ENCODE results near the gene IFITM10.

Gene IFITM10

GRCh38 chr11:1750840-1751530, 590 bp upstream of the IFITM10 start:
- no peak for DNase-seq

- no peak for DNase-seq
These were observed 722 bp downstream of the IFITM10 start for GRCh38 chr11:1749395-1750351.

- no peak for DNase-seq
These were observed 1.6 kb downstream of the IFITM10 start for GRCh38 chr11:1748636-1749394.

- DNase-seq, result no peak
These were observed 2.4 kb downstream of the IFITM10 start for GRCh38 chr11:1747753-1748635.

- DNase-seq, result no peak
These were observed 3.2 kb downstream of the IFITM10 start for GRCh38 chr11:1746956-1747752.

GRCh38 chr11:1746511-1746931, 3.9 kb downstream of the IFITM10 start:
- DNase-seq, result no peak

- no peak for DNase-seq
These were observed 4.6 kb downstream of the IFITM10 start for GRCh38 chr11:1745701-1746320.

GRCh38 chr11:1744891-1745700, 5.3 kb downstream of the IFITM10 start:
- DNase-seq, result no peak

- no peak for DNase-seq
These were observed 6.1 kb downstream of the IFITM10 start for GRCh38 chr11:1744137-1744886.

GRCh38 chr11:1743585-1744136, 6.7 kb downstream of the IFITM10 start:
- DNase-seq, result no peak

GRCh38 chr11:1742869-1743584, 7.4 kb downstream of the IFITM10 start:
- DNase-seq, result no peak

GRCh38 chr11:1742371-1742770, 8.0 kb downstream of the IFITM10 start:
- DNase-seq, result no peak

- DNase-seq, result no peak
These were observed 8.7 kb downstream of the IFITM10 start for GRCh38 chr11:1741741-1742140.

GRCh38 chr11:1740786-1741530, 9.4 kb downstream of the IFITM10 start:
- no peak for DNase-seq

GRCh38 chr11:1739576-1739975, 10.8 kb downstream of the IFITM10 start:
- no peak for DNase-seq

GRCh38 chr11:1738380-1738779, 12.0 kb downstream of the IFITM10 start:
- DNase-seq, result no peak

- DNase-seq, result no peak
These were observed 13.2 kb downstream of the IFITM10 start for GRCh38 chr11:1737080-1737757.

Data from HCEC 1CT (cell line).